Measurements from ENCODE around the gene STAG1.
"Not testable (repeated sequence)": the region's sequence is repeated elsewhere in the genome, so short reads cannot be mapped to it uniquely, and the experiment has no call there.

Gene STAG1

DNA sequence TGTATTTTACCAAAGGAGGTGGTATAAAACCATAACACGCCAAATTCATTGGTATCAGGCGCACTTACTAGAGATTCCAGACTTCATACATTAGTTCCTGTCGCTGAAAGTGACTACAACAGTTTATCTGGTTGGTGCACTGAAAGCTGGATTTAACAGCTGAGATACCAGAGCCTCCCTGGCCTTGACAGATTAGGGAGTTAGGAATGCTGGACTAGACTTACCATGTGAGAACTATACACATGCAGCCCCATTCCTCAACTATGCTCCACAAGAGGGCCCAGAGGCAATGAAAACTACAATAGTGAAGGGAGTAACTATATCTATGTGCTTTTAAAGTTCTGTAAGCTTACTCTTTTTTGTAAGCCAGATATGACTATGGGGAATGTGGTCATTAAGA is 174.4 kb downstream of the STAG1 start:
- no peak for DNase-seq

DNA sequence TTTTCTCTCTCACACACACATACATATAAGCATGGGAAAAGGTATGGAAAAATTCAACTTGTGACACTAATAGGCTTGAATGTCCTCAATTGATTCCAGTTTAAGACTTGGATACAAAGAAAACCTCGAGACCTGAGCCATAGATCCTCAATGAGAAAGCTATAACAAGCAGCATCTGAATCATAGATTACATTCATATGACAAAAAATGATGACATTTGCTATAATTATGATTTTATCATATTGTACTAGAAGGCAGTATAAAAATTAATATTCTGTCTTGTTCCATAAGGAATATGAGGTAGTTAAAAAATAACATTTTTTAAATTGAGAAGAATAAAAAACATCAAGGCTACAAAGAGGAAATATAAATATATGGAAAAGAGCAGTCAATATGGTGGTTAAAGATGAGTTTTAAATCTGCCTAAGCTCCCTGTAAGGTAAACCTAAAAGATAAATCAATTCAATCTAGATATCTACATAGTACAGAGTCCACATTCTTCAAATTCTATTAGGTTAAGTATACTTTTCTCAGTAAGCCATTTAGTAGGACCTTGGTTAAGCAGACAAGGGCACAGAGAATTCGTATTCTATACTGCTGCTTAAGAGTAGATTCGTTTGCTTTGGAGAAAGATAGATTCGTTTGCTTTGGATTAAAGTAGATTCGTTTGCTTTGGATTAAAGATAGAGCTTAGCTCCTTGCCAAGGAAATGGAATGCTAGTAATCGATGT is 175.7 kb downstream of the STAG1 start:
- DNase-seq = no peak

DNA sequence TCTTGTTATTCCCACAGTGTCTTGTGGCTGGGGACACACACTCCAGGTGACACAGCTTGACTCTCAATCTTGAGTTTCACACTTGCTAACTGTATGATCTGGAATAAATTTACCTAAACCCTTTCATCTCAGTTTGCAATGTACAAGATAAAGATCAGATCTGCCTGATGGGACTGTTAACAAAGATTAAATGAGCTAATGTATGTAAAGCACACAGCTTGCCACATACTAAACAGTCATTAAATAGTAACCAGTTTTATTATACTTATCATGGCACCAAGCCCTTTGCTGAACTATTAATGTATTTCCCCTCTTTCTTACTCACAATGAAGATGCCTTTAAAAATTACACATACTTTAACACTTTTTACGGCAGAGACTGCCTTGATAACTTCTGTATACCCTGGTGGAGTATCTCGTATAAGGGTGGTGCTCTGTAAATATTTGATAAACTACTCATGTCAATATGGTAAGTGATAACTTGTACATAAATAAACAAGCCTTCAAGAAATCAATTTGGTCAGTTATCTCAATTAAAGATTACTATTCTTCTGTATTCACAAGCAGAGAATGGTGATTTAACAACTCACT is 184.5 kb downstream of the STAG1 start:
- DNase-seq = no peak

DNA sequence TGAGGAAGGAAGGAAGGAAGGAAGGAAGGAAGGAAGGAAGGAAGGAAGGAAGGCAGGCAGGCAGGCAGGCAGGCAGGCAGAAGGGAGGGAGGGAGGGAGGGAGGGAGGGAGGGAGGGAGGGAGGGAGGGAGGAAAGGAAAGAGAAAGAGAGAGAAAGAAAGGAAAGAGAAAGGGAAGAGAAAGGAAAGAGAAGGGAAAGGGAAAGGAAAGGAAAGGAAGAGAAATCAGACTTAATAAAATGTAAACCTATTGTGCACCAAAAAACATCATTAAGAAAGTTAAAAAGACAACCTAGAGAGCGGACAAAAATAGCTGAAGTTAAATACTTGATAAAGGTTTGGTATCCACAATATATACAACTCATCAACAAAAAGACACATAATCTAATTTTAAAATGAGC is 187.2 kb downstream of the STAG1 start:
- not testable (repeated sequence) for DNase-seq

DNA sequence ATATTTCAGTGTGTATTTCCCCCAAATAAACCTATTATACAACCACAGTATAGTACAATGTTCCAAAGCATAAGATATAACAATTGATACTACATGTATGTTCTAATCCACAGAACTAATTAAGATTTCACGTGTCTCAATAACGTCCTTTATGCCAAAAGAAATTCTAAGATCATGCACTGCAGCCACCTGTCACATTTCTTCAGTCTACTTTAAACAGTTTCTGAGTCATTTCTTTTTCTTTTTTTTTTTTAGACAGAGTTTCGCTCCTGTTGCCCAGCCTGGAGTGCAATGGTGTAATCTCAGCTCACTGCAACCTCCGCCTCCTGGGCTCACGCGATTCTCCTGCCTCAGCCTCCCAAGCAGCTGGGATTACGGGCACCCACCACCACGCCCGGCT is 190.2 kb downstream of the STAG1 start:
- no peak for DNase-seq

DNA sequence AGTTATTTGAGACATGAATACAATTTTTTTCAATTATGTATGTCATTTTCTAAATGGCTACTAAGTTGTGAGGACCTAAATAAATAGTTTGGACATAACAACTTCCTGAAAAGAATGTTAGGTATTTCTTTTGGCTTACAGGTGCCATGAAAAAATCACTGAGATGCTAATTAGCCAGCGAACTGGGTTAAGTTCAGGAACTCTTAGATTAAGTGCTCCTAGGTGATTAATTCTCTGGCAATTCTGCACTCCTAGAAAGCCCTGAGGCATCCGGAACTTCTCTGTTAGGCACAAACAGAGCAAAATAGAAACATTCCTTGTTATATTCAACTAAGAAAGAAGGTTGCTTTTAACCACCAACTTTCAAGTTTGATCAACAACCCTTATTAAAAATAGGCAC is 192.3 kb downstream of the STAG1 start:
- DNase-seq = no peak

DNA sequence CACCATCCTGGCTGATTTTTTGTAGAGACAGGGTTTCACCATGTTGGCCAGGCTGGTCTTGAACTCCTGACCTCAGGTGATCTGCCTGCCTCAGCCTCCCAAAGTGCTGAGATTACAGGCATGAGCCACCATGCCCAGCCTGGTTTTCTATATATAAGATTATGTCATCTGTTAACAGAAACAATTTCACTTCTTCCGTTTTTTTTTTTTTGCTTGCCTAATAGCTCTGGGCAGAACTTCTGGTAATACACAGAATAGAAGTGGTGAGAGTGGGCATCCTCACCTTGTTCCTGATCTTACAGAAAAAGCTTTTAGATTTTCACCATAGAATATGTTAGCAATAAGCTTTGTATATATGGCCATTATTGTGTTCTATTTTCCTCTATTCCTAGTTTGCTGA is 202.7 kb downstream of the STAG1 start:
- DNase-seq = not testable (repeated sequence)

DNA sequence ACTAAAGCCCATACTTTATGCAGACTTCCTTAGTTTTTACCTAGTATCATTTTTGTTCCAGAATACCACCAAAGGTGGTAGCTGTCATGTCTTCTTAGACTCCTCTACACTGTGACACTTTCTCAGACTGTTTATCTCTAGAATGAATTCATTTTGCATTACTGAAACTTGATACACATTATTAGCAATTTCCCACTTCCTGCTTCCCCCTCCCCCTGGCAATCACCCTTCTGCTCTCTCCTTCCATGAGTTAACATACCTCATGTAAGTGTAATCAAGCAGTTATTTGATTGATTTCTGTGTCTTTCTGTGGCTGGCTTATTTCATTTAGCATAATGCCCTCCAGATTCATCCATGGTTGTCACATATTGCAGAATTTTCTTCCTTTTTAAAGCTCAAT is 204.9 kb downstream of the STAG1 start:
- DNase-seq = no peak

DNA sequence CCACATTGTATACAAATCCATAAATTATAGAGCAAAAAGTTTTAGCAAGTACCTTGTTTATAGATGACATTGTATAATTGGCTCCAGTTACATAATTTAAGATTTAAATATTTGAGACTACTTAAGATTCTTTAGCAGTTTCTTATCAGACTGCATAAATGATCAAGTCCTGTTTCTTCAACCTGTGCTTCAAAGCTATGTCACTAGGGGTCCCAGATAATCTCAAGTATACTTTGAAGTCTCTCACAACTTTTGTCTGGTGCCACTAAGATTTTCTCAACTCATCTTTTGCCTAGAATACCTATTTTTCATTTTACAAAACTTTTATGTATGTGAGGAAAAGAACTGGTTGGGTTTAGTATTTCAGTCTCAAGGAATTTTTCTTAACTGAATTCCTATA is 205.5 kb downstream of the STAG1 start:
- DNase-seq = no peak

DNA sequence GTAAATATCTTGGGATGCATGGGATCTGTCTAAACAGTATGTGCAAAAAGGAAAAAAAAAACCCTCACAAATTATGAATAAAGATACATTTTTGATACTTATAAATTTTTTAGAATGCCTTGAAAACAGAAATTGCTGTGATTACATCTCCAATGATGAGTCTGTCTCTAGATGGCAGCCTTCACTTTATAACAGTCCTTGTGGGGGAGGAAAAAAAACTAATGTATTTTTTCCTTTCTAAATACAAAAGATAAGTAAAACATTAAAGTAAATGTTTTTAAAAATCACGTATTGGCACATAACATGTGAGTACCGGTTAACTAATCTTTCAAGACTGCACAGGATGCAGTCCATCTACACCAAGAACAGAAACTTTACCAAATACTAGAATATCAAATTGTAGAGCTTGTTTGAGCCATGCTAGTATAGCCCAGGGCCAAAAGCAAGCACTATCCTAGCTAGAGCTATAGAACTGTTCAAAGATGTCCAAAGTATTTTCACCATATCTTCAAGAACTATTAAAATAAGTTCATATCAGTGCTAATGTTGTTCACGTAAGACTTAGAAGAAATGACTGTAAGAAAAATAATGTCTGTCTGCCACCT is 206.4 kb downstream of the STAG1 start:
- no peak for DNase-seq

DNA sequence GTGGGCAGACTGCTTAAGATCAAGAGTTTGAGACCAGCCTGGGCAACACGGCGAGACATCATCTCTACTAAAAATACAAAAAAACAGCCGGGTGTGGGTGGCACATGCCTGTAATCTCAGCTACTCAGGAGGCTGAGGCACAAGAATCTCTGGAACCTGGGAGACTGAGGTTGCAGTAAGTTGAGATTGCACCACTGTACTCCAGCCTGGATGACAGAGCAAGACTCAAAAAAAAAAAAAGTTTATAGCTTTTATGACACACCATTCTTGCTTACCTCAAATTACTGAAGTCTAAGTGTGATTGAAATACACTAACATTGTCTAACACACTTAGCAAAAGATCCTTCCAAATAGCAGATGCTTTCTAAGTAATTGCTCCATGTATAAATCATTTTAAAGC is 207.6 kb downstream of the STAG1 start:
- no peak for DNase-seq

DNA sequence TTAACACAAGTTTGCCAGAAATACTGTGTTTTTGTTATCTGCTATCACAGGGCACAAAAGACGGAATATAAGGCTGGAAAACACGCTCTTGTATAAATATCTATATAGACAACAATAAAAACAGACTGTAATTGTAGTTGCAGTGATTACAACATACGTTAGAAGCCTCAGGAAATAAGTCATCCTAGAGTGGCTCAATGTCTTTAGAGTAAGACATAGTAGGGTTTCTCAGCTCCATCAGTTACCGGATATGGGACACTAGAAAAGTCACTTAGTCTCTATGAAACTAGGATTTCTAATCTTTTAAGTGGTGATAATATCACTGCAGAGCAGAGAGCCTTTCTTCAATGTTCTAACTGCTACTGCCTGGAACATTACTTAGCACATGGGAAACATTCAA is 208.8 kb downstream of the STAG1 start:
- no peak for DNase-seq

DNA sequence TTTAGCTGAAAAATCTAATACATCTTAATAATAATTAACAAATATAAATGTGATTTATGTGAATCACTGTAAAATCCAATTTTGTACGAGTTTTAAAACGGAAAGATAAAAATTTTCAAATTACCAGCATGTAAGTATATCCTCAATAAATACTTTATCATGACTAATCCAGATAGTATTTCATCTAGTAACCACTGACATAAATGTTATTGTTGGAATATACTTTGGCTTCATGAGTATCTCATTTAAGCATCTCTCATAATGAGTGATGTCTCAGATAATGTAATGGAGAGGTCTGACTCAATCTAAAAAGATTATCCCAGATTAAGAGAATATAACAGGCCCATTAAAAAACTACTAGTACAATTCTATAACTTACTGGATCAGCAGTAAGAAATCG is 216.3 kb downstream of the STAG1 start:
- no peak for DNase-seq

DNA sequence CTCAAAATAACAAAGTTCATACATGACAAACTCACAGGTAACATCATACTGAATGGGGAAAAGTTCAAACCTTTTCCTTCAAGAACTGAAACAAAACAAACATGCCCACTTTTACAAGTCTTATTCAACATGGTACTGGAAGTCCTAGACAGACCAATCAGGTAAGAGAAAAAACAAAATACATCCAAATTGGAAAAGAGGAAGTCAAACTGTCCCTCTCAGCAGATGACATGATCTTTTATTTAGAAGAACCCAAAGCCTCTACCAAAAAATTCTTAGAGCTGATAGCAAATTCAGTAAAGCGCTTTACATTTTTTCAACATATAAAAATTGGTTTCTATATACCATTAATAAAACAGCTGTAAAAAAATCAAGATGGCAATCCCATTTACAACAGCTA is 219.4 kb downstream of the STAG1 start:
- no peak for DNase-seq

DNA sequence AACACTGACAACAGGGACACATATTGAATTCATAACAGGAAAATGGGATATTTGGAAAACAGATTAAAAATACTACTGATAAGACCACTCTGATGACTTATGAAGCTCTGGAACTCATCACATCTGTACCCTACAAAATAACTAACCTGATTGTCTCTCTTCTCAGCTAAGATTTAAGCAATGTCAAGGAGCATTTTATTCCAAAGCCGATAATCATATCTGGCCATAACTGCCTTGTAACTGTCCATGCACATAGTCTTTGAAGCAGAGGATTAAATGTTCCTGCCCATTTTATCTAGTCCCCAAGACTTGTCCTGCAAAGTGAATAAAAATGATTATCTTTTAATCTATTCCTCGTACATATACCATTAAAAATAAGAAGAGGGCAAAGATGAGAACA is 234.1 kb downstream of the STAG1 start:
- no peak for DNase-seq

DNA sequence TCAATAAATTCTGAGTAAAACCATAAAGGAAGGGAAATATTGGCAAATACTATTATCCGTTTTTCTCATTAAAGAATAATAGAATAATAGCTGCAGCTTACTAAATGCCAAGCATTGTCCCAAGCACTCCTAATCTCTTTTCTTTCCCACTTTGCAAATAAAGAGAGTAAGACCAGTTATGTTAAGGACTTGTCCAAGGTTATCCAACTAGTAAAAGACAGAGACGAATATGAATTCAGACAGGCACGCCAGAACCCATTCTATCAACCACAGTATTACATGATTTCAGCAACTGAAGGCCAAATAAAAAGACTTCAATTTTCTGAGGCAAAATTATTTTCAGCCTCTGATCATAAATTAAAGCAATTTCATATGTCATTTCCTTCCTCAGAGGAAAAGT is 235.5 kb downstream of the STAG1 start:
- no peak for DNase-seq

DNA sequence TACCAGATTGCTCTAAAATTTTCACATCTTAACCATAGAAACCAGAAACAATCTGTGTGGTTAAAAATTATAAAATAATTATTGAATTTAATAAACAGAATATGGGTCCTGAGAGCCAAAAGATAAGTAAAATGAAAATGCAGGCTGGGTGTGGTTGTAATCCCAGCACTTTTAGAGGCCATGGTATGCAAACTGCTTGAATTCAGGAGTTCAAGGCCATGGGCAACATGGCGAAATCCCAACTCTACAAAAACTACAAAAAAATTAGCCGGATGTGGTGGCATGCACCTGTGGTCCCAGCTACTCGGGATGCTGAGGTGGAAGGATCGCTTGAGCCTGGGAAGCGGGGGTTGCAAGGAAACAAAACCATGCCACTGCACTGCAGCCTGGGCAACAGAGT is 236.1 kb downstream of the STAG1 start:
- no peak for DNase-seq

DNA sequence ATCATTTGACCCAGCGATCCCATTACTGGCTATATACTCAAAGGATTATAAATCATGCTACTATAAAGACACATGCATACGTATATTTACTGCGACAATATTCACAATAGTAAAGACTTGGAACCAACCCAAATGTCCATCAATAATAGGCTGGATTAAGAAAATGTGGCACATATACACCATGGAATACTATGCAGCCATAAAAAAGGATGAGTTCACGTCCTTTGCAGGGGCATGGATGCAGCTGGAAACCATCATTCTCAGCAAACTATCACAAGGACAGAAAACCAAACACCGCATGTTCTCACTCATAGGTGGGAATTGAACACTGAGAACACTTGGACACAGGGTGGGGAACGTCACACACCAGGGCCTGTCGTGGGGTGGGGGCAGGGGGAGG is 237.6 kb downstream of the STAG1 start:
- DNase-seq = not testable (repeated sequence)

DNA sequence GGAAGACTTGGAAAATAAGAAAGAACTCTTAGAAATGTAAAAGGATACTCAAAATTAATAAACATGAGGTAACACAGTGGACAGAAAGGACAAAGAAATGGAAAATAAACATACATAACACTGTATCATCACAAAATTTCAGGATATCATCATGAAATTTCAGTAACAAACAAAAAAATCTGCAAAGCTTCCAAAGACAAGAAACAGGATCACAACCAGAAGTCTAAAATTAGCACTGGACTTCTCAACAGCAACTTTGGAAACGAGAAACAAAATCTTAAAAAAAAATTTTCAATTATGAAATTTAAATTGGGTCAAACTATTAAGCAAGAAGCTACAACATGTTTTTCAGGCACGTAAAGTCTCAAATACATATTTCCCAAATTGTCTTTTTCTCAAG is 238.8 kb downstream of the STAG1 start:
- DNase-seq = no peak

DNA sequence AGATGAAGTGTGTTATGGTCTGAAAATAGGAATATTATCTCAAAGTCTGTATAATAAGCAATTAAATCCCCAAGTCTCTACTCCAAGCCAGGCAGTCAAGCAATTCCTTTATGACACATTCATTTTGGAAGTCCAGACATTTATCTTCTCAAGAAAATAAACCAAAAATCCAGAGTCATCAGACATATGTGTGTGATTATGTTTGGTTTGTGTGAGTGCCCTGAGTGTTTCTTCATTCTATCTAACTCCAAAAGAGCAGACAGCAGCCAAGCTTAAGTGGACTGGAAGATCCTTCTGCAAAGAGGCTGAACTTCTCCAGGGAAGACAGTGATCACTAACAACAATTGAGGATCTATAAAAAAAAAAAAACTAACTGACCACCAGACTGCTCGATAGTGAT is 239.8 kb downstream of the STAG1 start:
- no peak for DNase-seq

DNA sequence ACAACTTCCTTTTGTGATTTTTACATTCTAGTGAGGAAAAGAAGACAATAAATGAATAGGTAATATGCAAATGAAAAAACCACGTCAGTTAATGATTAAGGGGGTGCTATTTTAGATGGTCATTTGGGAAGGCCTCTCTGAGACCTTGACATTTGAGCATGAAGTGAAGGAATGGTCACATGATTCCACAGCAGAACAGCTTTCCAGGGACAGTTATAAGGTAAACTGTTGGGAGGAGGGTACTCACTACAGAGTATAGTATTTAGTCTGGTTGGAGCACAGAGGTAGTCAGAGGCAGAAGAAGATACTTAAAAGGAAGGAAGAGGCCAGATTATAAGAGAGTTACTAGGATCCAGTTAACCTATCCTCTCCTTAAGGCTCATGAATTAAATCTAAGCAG is 246.5 kb downstream of the STAG1 start:
- DNase-seq = no peak

DNA sequence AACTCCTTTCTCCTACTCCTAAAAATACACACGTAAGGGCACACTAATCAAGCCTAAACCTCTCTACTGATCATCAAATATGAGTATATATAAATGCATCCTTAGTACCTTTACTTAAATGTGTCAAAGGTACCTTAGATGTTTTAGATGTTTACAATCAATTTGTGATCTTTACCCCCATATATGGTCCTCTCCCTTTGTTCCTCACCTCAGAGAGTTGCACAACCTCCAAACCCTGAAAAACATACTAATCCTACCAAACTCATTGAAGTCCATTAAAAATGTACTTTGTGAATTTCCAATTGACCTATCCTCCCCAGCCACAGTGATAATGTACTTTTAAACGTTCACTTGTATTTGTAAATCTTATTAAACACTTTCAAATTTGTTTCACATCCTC is 249.1 kb downstream of the STAG1 start:
- no peak for DNase-seq

DNA sequence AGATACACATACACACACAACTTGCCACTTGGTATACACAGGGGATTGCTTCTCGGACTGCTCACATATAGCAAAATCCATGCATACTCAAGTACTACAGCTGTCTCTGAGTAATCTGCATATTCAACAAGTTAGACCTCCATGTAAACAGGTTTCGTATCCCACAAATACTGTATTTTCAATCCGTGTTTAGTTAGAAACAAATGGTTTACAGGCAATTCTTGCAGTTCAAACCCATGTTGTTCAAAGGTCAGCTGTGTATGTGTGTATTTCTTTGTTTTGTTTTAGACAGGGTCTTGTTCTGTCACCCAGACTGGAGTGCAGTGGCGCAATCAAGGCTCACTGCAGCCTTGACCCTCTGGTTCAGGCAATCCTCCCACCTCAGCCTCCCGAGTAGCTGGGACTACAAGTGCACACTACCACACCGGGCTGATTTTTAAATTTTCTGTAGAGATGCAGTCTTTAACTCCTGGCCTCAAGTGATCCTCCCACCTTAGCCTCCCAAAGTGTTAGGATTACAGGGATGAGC is 253.2 kb downstream of the STAG1 start:
- DNase-seq = no peak

DNA sequence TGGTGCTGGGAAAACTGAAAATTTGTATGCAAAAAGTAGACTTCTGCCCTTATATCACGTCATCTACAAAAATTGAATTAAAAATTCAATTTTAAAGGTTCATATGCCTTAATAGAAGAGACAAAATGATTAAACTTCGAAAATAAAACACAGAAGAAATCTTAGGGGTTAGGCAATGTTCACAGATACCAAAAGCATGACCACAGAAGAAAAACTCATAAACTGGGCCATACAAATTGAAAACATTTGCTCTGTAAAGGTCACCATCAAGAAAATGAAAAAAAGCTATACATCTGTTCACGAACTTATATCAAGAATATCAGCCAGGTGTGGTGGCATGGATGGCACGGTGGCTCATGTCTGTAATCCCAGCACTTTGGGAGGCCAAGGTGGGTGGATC is 257.0 kb downstream of the STAG1 start:
- DNase-seq = no peak

Data from activated CD4-positive, alpha-beta T cell treated with anti-CD3 and anti-CD28 coated beads, Interleukin-2, amount 50 U/mL, for 48 hours (primary cell).